Mesothelial cell of epicardium (in vitro differentiated cells): Measurements from ENCODE around the gene PCED1A. TPM values are rescaled to one million over a fixed set of nuclear protein-coding genes. Genes with fewer than 3 reads are reported as not detected.

Source experiments
- DNase-seq, 2 experiments: peaks; one replicate each; pipeline ENCODE4 v3.0.0; 2021; ENCODE audit warnings: low spot score in 2 of 2; ENCODE audit not compliant: unreplicated experiment in 2 of 2
- H3K27ac Mint-ChIP-seq: 2 replicates; pipeline ENCODE4 v1.8.0; 2021; ENCODE audit warnings: mixed read lengths
- H3K27me3 Mint-ChIP-seq: 2 replicates; pipeline ENCODE4 v1.8.0; 2021; ENCODE audit warnings: low read depth, mixed read lengths
- H3K36me3 Mint-ChIP-seq: 2 replicates; pipeline ENCODE4 v1.8.0; 2021; ENCODE audit warnings: mixed read lengths
- H3K4me1 Mint-ChIP-seq: 2 replicates; pipeline ENCODE4 v1.8.0; 2021; ENCODE audit warnings: mixed read lengths
- H3K4me3 Mint-ChIP-seq: 2 replicates; pipeline ENCODE4 v1.8.0; 2021; ENCODE audit warnings: mild to moderate bottlenecking, moderate library complexity, mixed read lengths
- H3K9me3 Mint-ChIP-seq: 2 replicates; pipeline ENCODE4 v1.8.0; 2021; ENCODE audit warnings: mixed read lengths
- total RNA-seq: library from RNA; stranded (reverse); gene quantifications from 3 replicates; pipeline ENCODE4 v1.2.1, GENCODE V29; 2021
- TF ChIP-seq, protein P1 (sequence below): fragments of 200-600 bp; sonication (generic); IDR thresholded peaks from one replicate; pipeline ENCODE4 v1.5.0; 2021; ENCODE audit warnings: antibody characterized with exemption; ENCODE audit not compliant: unreplicated experiment

Gene PCED1A
- total RNA-seq, 1 donor from 2014 or later, result 113 TPM

DNA sequence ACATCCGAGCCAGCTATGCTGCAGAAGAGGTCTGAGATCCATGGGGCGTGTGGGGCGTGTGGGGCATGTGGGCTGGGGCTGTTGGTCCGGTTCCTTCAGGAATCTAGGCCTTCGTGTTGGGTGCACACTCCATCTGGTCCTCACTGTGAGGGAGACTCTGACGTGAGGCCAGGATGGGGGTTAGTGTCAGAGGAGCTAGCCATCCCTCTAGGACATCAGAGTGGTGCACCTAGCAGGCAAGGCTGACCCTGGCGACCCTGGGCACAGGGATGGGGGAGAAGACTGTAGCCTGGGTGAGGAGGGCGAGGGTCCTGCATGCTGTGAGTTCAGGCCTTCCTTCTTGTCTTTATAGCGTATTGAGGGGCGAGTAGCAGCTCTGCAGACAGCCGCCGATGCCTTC, 24.2 kb upstream of the PCED1A start:
- Mint-ChIP-seq H3K27ac (no peak overlapping the region), H3K27me3 (no peaks in the 10 kb centered on the region), H3K4me3 (no peak overlapping the region), H3K36me3 (peaks cover 17% of the 10 kb centered on the region), H3K9me3 (no peaks in the 10 kb centered on the region), H3K4me1 (no peaks in the 10 kb centered on the region)
- TF ChIP-seq, protein P1, sequence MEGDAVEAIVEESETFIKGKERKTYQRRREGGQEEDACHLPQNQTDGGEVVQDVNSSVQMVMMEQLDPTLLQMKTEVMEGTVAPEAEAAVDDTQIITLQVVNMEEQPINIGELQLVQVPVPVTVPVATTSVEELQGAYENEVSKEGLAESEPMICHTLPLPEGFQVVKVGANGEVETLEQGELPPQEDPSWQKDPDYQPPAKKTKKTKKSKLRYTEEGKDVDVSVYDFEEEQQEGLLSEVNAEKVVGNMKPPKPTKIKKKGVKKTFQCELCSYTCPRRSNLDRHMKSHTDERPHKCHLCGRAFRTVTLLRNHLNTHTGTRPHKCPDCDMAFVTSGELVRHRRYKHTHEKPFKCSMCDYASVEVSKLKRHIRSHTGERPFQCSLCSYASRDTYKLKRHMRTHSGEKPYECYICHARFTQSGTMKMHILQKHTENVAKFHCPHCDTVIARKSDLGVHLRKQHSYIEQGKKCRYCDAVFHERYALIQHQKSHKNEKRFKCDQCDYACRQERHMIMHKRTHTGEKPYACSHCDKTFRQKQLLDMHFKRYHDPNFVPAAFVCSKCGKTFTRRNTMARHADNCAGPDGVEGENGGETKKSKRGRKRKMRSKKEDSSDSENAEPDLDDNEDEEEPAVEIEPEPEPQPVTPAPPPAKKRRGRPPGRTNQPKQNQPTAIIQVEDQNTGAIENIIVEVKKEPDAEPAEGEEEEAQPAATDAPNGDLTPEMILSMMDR, result no peak
- DNase-seq, result no peak

DNA sequence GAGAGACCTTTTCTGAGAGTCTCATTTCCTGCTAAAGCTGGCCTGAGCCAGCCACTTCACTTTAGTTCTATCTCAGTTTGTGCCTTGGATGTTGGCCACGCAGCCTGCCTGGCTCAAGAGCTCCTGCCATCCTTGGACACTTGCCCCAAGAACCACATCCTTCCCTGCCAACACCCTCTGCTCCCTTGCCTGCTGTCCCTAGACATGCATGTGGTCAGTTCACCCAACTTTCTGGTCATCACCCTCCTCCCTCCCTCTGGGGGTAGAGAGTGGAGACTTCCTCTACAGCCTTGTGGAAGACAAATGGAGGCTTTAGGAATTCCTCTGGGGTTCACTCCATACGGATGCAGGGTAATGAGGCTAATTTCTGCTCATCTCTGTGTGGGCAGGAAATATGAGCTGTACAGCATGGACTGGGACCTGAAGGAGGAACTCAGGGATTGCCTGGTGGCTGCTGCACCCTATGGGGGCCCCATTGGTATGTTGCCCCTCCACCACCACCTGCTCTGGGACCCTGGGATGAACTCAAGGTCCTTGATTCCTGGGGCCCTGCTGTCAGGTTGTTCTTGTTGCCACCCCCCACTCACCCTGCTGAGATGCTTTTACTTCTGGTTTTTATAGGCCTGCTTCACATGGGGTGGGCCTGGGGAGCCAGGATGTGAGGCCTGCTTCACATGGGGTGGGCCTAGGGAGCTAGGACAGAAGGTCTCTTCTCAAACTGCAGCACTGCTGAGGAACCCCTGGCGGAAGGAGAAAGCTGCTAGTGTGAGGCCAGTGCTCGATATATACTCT, 19.1 kb upstream of the PCED1A start:
- Mint-ChIP-seq H3K4me3 (no peak overlapping the region), H3K36me3 (peaks cover 9% of the 10 kb centered on the region), H3K4me1 (no peaks in the 10 kb centered on the region), H3K27me3 (no peaks in the 10 kb centered on the region), H3K9me3 (no peaks in the 10 kb centered on the region), H3K27ac (no peak overlapping the region)
- no peak for DNase-seq
- TF ChIP-seq, protein P1, result no peak

DNA sequence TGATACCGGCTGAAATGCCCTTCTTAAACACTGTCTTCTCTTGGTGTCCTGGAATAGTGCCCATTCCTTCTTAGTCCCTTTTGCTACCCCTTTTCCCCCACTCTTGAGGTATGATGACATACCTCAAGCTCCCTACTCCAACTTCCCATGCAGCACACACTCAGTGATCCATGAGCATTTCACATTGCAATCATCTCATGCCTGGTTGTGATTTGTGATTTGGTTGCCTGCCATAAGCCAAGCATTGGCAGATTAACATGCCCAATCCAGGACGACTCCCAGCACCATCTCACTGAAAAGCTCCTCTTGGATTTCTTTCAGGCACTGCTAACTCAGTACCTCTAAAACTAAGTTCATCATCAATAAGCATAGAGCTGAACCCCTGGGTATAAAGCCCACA, 18.1 kb upstream of the PCED1A start:
- TF ChIP-seq, protein P1, result no peak
- Mint-ChIP-seq H3K27ac (no peak overlapping the region), H3K4me1 (no peaks in the 10 kb centered on the region), H3K36me3 (peaks cover 7% of the 10 kb centered on the region), H3K27me3 (no peaks in the 10 kb centered on the region), H3K9me3 (no peaks in the 10 kb centered on the region), H3K4me3 (no peak overlapping the region)
- DNase-seq, result no peak

DNA sequence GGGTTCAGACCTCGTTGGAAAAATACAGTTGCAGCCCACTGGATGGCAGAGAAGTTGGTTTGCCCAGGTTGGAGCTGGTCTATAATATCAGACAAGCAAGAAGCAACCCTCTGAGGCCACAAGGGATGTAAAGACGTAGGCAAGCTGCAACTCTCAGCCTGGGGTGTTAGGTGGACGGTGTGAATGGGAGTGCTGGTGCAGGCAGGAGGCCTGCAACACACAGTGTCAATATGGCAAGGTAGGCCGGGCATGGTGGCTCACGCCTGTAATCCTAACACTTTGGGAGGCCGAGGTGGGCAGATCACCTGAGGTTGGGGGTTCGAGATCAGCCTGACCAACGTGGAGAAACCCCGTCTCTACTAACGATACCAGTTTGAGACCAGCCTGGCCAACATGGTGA, 10.6 kb upstream of the PCED1A start:
- Mint-ChIP-seq H3K36me3 (no peaks in the 10 kb centered on the region), H3K27ac (no peak overlapping the region)

DNA sequence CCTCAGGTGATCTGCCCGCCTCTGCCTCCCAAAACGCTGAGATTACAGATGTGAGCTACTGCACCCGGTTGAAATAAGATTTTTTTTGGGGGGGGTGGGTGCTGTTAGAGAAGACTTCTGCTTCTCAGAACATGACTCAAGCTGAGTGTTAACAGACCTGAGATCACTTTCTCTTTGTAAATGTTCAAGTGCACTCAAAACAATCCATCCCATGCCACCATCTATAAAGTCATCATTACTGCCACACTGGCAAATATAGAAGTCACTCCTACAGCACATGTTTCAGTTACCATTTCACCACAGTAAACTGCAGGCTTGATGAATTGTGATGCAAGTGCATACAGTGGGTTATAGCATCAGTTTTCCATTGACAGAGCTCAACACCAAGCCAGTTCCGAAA, 9.1 kb upstream of the PCED1A start:
- no peak overlapping the region for H3K27ac Mint-ChIP-seq
- no peaks in the 10 kb centered on the region for H3K36me3 Mint-ChIP-seq
- H3K4me1 Mint-ChIP-seq, result no peaks in the 10 kb centered on the region
- no peaks in the 10 kb centered on the region for H3K9me3 Mint-ChIP-seq
- TF ChIP-seq, protein P1, result no peak
- H3K27me3 Mint-ChIP-seq, result no peaks in the 10 kb centered on the region
- no peak for DNase-seq
- no peak overlapping the region for H3K4me3 Mint-ChIP-seq

More for the DNA sequence above, 10.6 kb upstream of the PCED1A start:
- Mint-ChIP-seq H3K27me3 (no peaks in the 10 kb centered on the region), H3K9me3 (no peaks in the 10 kb centered on the region), H3K4me3 (no peak overlapping the region), H3K4me1 (no peaks in the 10 kb centered on the region)
- TF ChIP-seq, protein P1, result no peak
- no peak for DNase-seq
